GM21529 (cell line): ENCODE results near the gene MXRA8.
"Not testable (repeated sequence)": the region's sequence is repeated elsewhere in the genome, so short reads cannot be mapped to it uniquely, and the experiment has no call there.

Experiments
- ATAC-seq: cut with Tn5 transposase; IDR thresholded peaks from one replicate; pipeline ENCODE4 v1.9.1; 2021; ENCODE audit not compliant: unreplicated experiment

The MXRA8 gene

GRCh38 chr1:1370094-1370493 lies 11.7 kb upstream of the MXRA8 start:
- not testable (repeated sequence) for ATAC-seq

- no peak for ATAC-seq
These were observed 9.0 kb upstream of the MXRA8 start for GRCh38 chr1:1367315-1367714.

GRCh38 chr1:1366699-1367066 lies 8.3 kb upstream of the MXRA8 start:
- no peak for ATAC-seq

GRCh38 chr1:1365875-1366698 lies 7.7 kb upstream of the MXRA8 start:
- no peak for ATAC-seq

- no peak for ATAC-seq
These were observed 5.9 kb upstream of the MXRA8 start for GRCh38 chr1:1364266-1364665.

- ATAC-seq = no peak
These were observed 3.6 kb upstream of the MXRA8 start for GRCh38 chr1:1361982-1362423.

- ATAC-seq = no peak
These were observed 3.1 kb upstream of the MXRA8 start for GRCh38 chr1:1361233-1361981.

GRCh38 chr1:1360506-1361169 lies 2.3 kb upstream of the MXRA8 start:
- ATAC-seq = no peak

GRCh38 chr1:1359664-1360468 lies 1.5 kb upstream of the MXRA8 start:
- ATAC-seq = no peak

- ATAC-seq = no peak
These were observed 931 bp upstream of the MXRA8 start for GRCh38 chr1:1359308-1359663.

GRCh38 chr1:1357871-1358432 lies 403 bp downstream of the MXRA8 start:
- ATAC-seq = no peak

- no peak for ATAC-seq
These were observed 1.5 kb downstream of the MXRA8 start for GRCh38 chr1:1356796-1357401.

- ATAC-seq = no peak
These were observed 2.1 kb downstream of the MXRA8 start for GRCh38 chr1:1356166-1356795.

GRCh38 chr1:1355416-1355815 lies 2.9 kb downstream of the MXRA8 start:
- no peak for ATAC-seq

- ATAC-seq = no peak
These were observed 3.8 kb downstream of the MXRA8 start for GRCh38 chr1:1354271-1355247.

GRCh38 chr1:1353389-1354151 lies 4.8 kb downstream of the MXRA8 start:
- ATAC-seq = no peak

GRCh38 chr1:1352786-1353388 lies 5.5 kb downstream of the MXRA8 start:
- ATAC-seq = no peak
